SK-N-SH (cell line): ENCODE data around the gene OR6X1.

Experiments used
- CTCF ChIP-seq: fragments of 200-600 bp; sonication (generic); IDR thresholded peaks from 2 replicates; pipeline ENCODE4 v1.6.1; 2017; ENCODE audit warnings: antibody characterized with exemption, mild to moderate bottlenecking, moderate library complexity
- FOXM1 ChIP-seq: IDR thresholded peaks from 2 replicates; pipeline ENCODE4 v1.4.0; 2012; ENCODE audit warnings: low read depth, mild to moderate bottlenecking
- GATA2 ChIP-seq: sonication (generic); formaldehyde crosslinking; IDR thresholded peaks from 2 replicates; pipeline ENCODE4 v1.5.0; 2020; ENCODE audit warnings: mild to moderate bottlenecking, missing genetic modification reagents
- YY1 ChIP-seq: IDR thresholded peaks from 2 replicates; pipeline ENCODE4 v1.4.0; 2012; ENCODE audit warnings: low read depth, mild to moderate bottlenecking
- ZBTB33 ChIP-seq: IDR thresholded peaks from 2 replicates; pipeline ENCODE4 v1.4.0; 2012; ENCODE audit warnings: low read depth, borderline replicate concordance

GRCh38 chr11:123740787-123741158 is 13.5 kb downstream of the OR6X1 start:
- TF ChIP-seq YY1, result no peak
- TF ChIP-seq FOXM1, result no peak
- TF ChIP-seq GATA2 (CRISPR knock-in tag), result no peak
- no peak for TF ChIP-seq ZBTB33
- no peak for TF ChIP-seq CTCF
